ENCODE data around the gene OR4F6. TPM values are rescaled to one million over a fixed set of nuclear protein-coding genes. Genes with fewer than 3 reads are reported as not detected.

The OR4F6 gene
- total RNA-seq, 2 experiments from 2014 or later, result not detected

DNA sequence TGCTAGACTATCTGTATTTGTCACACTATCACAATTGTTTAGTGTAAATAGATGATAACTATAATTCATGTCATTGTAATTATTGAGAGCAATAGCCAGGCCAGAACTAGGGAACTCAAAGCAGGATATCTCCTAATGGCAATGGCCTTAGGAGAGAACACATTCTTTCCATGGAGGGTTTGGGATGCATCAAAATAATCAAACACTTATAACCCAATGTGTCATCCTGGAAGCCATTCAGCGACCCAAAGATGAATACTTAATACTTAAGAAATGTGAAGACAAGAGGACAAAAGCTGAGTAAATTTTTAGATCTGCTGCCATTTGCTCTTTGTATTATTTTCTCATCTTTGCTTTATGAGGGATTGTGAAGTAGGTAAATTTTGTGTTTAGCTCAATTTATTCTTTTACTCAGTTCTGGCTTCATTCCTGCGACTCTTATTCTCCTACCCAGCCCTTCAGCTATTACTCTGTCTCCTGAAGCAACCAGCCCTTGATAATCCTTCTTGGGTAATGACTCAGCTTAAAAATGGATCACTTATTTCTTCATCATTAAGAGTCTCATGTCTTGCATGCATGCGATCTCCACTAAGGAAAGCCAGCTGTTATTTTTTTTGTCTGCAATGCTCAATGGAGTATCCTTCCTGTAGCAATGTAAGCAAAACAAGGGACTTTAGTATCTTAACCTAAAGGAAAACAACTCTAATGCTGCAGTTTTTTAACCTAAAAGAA is 10.7 kb downstream of the OR4F6 start:
- DNase-seq, result no peak
- no peak overlapping the region for H3K4me3 ChIP-seq (ENCODE audit: low read length)
- H3K9me3 Mint-ChIP-seq, result no peaks in the 10 kb centered on the region
- no peaks in the 10 kb centered on the region for H3K36me3 Mint-ChIP-seq (ENCODE audit: low read depth)
- CTCF ChIA-PET, result no interaction called here
- peaks cover 0 to 18% of the 10 kb centered on the region in 2 experiments for H3K27me3 ChIP-seq (ENCODE audit: control insufficient read depth in 1 of 2, insufficient read depth in 2 of 2, low read length in 2 of 2)
- no peaks in the 10 kb centered on the region for H3K36me3 ChIP-seq (ENCODE audit: insufficient read depth, low read length)
- TF ChIP-seq, protein P1, sequence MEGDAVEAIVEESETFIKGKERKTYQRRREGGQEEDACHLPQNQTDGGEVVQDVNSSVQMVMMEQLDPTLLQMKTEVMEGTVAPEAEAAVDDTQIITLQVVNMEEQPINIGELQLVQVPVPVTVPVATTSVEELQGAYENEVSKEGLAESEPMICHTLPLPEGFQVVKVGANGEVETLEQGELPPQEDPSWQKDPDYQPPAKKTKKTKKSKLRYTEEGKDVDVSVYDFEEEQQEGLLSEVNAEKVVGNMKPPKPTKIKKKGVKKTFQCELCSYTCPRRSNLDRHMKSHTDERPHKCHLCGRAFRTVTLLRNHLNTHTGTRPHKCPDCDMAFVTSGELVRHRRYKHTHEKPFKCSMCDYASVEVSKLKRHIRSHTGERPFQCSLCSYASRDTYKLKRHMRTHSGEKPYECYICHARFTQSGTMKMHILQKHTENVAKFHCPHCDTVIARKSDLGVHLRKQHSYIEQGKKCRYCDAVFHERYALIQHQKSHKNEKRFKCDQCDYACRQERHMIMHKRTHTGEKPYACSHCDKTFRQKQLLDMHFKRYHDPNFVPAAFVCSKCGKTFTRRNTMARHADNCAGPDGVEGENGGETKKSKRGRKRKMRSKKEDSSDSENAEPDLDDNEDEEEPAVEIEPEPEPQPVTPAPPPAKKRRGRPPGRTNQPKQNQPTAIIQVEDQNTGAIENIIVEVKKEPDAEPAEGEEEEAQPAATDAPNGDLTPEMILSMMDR (IDR thresholded peaks at IDR 0.05), result no peak
- intact Hi-C loops (cut with DNase I, micrococcal nuclease), result no loop called here
- no peak overlapping the region for H3K27ac Mint-ChIP-seq
- POLR2A ChIA-PET, result no interaction called here
- no peak overlapping the region for H3K27ac ChIP-seq (ENCODE audit: low read depth in 1 of 2, low read length in 2 of 2)
- no peaks in the 10 kb centered on the region for H3K4me1 ChIP-seq (ENCODE audit: insufficient read depth, low read length)
- no peak for ATAC-seq (ENCODE audit: poor library complexity)
- no peaks in the 10 kb centered on the region for H3K4me1 Mint-ChIP-seq (ENCODE audit: low read depth)
- peaks cover 40% of the 10 kb centered on the region for H3K27me3 Mint-ChIP-seq
- no peaks in the 10 kb centered on the region for H3K9me3 ChIP-seq (ENCODE audit: control insufficient read depth in 1 of 2, insufficient read depth in 1 of 2, low read length in 2 of 2)
- no peak overlapping the region for H3K4me3 Mint-ChIP-seq

DNA sequence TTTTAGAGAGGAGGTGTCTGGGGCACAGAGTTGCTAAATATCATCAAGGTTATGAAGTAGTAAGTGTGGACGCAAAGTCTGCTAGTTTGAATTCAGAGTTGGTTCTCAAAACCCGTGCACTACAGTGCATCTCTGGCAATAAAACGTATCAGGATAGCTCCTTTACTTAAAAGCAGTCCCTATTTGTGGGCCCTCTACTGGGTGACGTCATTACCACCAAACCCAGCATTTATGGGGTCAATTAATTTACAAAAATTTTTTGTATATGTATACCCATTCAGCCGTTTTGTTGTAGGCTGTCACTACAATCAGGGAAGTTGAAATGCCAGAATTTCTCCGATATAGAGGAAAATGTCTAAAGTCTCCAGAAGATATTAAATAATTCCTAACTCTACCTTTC is 17.5 kb downstream of the OR4F6 start:
- Mint-ChIP-seq H3K9me3 (no peaks in the 10 kb centered on the region), H3K27me3 (peaks cover 46% of the 10 kb centered on the region), H3K4me1 (ENCODE audit: low read depth) (no peaks in the 10 kb centered on the region), H3K36me3 (ENCODE audit: low read depth) (no peaks in the 10 kb centered on the region), H3K4me3 (no peak overlapping the region), H3K27ac (no peak overlapping the region)
- Histone ChIP-seq H3K27ac (ENCODE audit: low read depth in 1 of 2, low read length in 2 of 2) (no peak overlapping the region), H3K4me1 (ENCODE audit: insufficient read depth, low read length) (no peaks in the 10 kb centered on the region), H3K4me3 (ENCODE audit: low read length) (no peak overlapping the region), H3K36me3 (ENCODE audit: insufficient read depth, low read length) (no peaks in the 10 kb centered on the region), H3K9me3 (ENCODE audit: control insufficient read depth in 1 of 2, insufficient read depth in 1 of 2, low read length in 2 of 2) (no peaks in the 10 kb centered on the region), H3K27me3 (ENCODE audit: control insufficient read depth in 1 of 2, insufficient read depth in 2 of 2, low read length in 2 of 2) (peaks cover 3 to 19% of the 10 kb centered on the region in 2 experiments)
- ChIA-PET POLR2A (no interaction called here), CTCF (no interaction called here)
- intact Hi-C loops (cut with DNase I, micrococcal nuclease), result no loop called here
- DNase-seq (no peak), ATAC-seq (ENCODE audit: poor library complexity) (no peak)
- TF ChIP-seq, protein P1 (IDR thresholded peaks at IDR 0.05), result no peak

DNA sequence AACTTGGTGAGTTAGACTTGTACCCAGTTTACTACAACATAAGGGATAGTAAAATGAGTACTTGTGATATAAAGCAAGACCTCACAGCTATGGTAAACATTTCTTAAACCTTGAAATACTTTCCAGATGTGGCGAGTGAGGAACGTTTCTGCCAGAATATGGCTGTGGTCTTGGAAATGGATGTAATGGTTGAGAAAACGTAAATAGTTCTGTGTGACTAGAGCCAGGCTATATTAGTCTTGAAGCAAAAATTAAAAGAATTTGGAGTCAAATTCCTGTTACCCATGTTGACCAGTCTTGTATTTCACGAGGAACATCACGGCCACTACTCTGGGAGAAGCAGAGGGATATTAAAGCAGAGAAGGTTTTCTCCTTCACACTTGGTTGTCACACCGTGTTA is 23.9 kb downstream of the OR4F6 start:
- Mint-ChIP-seq H3K27me3 (peaks cover 64% of the 10 kb centered on the region), H3K4me3 (no peak overlapping the region), H3K27ac (no peak overlapping the region), H3K9me3 (no peaks in the 10 kb centered on the region), H3K4me1 (ENCODE audit: low read depth) (no peaks in the 10 kb centered on the region), H3K36me3 (ENCODE audit: low read depth) (no peaks in the 10 kb centered on the region)
- POLR2A ChIA-PET, result no interaction called here
- H3K9me3 ChIP-seq (ENCODE audit: control insufficient read depth in 1 of 2, insufficient read depth in 1 of 2, low read length in 2 of 2), result no peaks in the 10 kb centered on the region
- DNase-seq (no peak), ATAC-seq (ENCODE audit: poor library complexity) (no peak)
- TF ChIP-seq, protein P1 (IDR thresholded peaks at IDR 0.05), result no peak
- H3K4me3 ChIP-seq (ENCODE audit: low read length), result no peak overlapping the region
- intact Hi-C loops (cut with DNase I, micrococcal nuclease), result no loop called here
- CTCF ChIA-PET, result no interaction called here
- H3K36me3 ChIP-seq (ENCODE audit: insufficient read depth, low read length), result no peaks in the 10 kb centered on the region
- peaks cover 3 to 24% of the 10 kb centered on the region in 2 experiments for H3K27me3 ChIP-seq (ENCODE audit: control insufficient read depth in 1 of 2, insufficient read depth in 2 of 2, low read length in 2 of 2)
- H3K27ac ChIP-seq (ENCODE audit: low read depth in 1 of 2, low read length in 2 of 2), result no peak overlapping the region
- no peaks in the 10 kb centered on the region for H3K4me1 ChIP-seq (ENCODE audit: insufficient read depth, low read length)
